Chondrocyte (in vitro differentiated cells): ENCODE data around the gene PLEKHG4. TPM values are rescaled to one million over a fixed set of nuclear protein-coding genes. Genes with fewer than 3 reads are reported as not detected.

Experiments
- DNase-seq: peaks from one replicate; pipeline ENCODE4 v3.0.0; 2021; ENCODE audit warnings: mixed read lengths, low spot score
- H3K27ac Mint-ChIP-seq: one replicate; pipeline ENCODE4 v1.8.0; 2021; ENCODE audit warnings: mild to moderate bottlenecking, moderate library complexity, mixed read lengths; ENCODE audit not compliant: unreplicated experiment
- H3K27me3 Mint-ChIP-seq: 2 replicates; pipeline ENCODE4 v1.8.0; 2021; ENCODE audit warnings: low read depth, mixed read lengths
- H3K36me3 Mint-ChIP-seq: 2 replicates; pipeline ENCODE4 v1.8.0; 2021; ENCODE audit warnings: low read depth, mixed read lengths
- H3K4me1 Mint-ChIP-seq: 2 replicates; pipeline ENCODE4 v1.8.0; 2021; ENCODE audit warnings: low read depth, mild to moderate bottlenecking, mixed read lengths
- H3K4me3 Mint-ChIP-seq: one replicate; pipeline ENCODE4 v1.8.0; 2021; ENCODE audit warnings: mild to moderate bottlenecking, moderate library complexity, mixed read lengths; ENCODE audit not compliant: unreplicated experiment
- H3K9me3 Mint-ChIP-seq: 2 replicates; pipeline ENCODE4 v1.8.0; 2021; ENCODE audit warnings: low read depth, mixed read lengths
- long read RNA-seq: library from polyadenylated mRNA; stranded (forward); transcript quantifications from one replicate; pipeline ENCODE4 v2.0.0, GENCODE V29; 2021
- total RNA-seq: library from RNA; stranded (reverse); gene quantifications from 3 replicates; pipeline ENCODE4 v1.2.1, GENCODE V29; 2021
- TF ChIP-seq, protein P1 (sequence below): fragments of 200-600 bp; sonication (generic); IDR thresholded peaks from 2 replicates; pipeline ENCODE4 v1.5.0; 2021; ENCODE audit warnings: antibody characterized with exemption, mild to moderate bottlenecking, moderate library complexity

PLEKHG4 gene
- 17.5 to 22.4 TPM (median 18.9 TPM) in 3 replicates for total RNA-seq
- long read RNA-seq, full-length matches to known transcripts = 2 of 42 reads
- long read RNA-seq, partial matches to known transcripts = 10 of 42 reads
- long read RNA-seq, other reads (novel, unspliced or antisense) = 30 of 42 reads

- TF ChIP-seq, protein P1, sequence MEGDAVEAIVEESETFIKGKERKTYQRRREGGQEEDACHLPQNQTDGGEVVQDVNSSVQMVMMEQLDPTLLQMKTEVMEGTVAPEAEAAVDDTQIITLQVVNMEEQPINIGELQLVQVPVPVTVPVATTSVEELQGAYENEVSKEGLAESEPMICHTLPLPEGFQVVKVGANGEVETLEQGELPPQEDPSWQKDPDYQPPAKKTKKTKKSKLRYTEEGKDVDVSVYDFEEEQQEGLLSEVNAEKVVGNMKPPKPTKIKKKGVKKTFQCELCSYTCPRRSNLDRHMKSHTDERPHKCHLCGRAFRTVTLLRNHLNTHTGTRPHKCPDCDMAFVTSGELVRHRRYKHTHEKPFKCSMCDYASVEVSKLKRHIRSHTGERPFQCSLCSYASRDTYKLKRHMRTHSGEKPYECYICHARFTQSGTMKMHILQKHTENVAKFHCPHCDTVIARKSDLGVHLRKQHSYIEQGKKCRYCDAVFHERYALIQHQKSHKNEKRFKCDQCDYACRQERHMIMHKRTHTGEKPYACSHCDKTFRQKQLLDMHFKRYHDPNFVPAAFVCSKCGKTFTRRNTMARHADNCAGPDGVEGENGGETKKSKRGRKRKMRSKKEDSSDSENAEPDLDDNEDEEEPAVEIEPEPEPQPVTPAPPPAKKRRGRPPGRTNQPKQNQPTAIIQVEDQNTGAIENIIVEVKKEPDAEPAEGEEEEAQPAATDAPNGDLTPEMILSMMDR = peak; percentile 81
- peak within 1 kb of the TSS; percentile 98 for H3K27ac Mint-ChIP-seq
- H3K36me3 Mint-ChIP-seq = no peaks in the 10 kb centered on the region
- DNase-seq = no peak
- no peaks in the 10 kb centered on the region for H3K9me3 Mint-ChIP-seq
- H3K4me3 Mint-ChIP-seq = peak within 1 kb of the TSS; percentile 63
- H3K27me3 Mint-ChIP-seq = no peaks in the 10 kb centered on the region
- H3K4me1 Mint-ChIP-seq = peaks cover 35% of the 10 kb centered on the region
These were observed at the start of gene PLEKHG4 for GRCh38 chr16:67279296-67280089. PLEKHG4 (plus strand) TSS chr16:67279532; CDS start chr16:67280045, 513 bp downstream.

DNA sequence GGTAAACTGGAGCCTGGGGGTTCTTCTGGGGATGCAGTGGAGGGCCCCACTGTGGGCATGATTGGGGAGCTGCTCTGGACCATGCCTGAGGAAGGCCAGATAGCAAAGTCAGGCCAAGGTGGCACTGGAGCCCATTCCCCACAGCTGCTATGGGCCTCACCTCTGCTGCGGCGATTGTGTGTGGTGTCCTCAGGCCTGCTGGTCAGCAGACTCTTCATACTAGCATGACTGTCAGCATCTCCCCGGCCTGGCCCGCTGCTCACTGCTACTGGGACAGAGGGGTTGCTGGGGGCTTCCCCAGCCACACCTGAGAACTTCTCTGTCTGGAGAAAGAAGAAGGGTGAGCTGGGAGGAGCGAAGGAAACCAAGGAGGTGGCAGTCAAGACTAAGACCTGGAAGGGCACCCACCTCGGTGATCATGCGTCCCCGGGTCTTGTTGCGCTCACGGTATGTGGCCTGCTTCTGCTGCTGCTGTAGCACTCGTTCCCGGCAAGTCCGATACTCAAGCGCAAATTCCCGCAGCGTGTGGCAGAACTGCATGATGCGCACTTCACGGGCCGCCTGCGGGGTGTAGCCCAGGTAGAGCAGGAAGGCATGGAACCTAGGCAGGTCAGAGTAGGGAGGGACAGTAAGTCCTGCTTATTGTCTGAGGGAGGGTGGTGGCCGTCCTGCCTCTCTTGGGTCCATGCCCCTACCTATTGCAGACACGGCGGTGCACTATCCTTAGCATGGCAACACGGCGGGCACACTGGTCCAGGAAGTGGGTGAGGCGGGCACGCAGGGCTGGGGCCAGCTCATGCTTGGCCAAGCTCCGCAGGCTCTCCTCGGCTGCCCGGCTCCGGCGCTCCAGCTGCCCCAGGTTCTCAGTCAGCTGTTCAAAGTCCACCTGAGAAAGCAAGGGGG lies 49.2 kb upstream of the PLEKHG4 start:
- H3K27ac Mint-ChIP-seq = no peak overlapping the region
- H3K4me3 Mint-ChIP-seq = no peak overlapping the region
- H3K9me3 Mint-ChIP-seq = no peaks in the 10 kb centered on the region

DNA sequence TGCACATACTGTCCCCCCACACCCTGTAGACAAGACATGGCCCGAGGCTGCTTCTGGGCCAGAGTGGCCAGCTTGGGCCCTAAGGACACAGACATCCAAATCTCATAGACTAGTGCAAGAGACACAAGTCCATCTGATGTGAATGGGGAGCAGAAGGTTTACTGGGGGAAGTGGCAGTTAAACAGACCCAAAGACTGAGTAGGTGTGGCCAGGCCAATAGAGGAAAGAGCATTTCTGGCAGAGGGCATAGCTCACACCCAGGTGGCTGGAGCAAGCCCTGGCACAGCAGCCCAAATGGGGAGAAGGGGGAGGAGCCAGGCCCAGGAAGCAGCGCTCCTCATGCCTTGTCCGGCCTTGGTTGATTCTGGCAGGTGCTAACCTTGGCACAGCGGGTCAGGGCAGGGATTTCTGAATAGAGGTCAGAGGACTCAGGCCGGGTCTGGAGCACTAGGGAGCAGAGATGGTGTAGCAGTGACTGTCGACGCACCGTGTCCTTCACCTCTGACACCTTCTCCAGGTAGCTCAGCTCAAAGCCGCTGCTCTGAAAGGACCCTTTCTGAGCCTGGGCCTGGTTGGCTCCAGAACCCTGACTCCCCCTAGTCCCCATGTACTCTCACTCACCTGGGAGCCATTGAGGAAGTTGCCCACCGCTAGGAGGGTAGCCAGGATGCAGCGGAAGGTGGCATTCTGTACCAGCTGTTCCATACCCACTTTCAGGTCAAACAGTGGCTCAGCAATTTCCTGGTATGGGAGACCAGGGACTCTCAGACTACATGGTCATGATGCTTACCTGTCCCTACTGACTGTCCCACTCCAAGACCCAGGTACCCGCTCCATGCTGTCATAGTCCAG lies 48.3 kb upstream of the PLEKHG4 start:
- no peak for DNase-seq
- Mint-ChIP-seq H3K36me3 (peaks cover 23% of the 10 kb centered on the region), H3K27ac (no peak overlapping the region), H3K27me3 (no peaks in the 10 kb centered on the region), H3K9me3 (no peaks in the 10 kb centered on the region), H3K4me1 (peaks cover 22% of the 10 kb centered on the region), H3K4me3 (no peak overlapping the region)
- TF ChIP-seq, protein P1 = no peak

More for the DNA sequence above, 49.2 kb upstream of the PLEKHG4 start:
- Mint-ChIP-seq H3K36me3 (peaks cover 22% of the 10 kb centered on the region), H3K4me1 (peaks cover 31% of the 10 kb centered on the region), H3K27me3 (no peaks in the 10 kb centered on the region)
- TF ChIP-seq, protein P1 = no peak
- DNase-seq = no peak

- no peak for DNase-seq
- H3K36me3 Mint-ChIP-seq = peaks cover 33% of the 10 kb centered on the region
- no peaks in the 10 kb centered on the region for H3K27me3 Mint-ChIP-seq
- no peaks in the 10 kb centered on the region for H3K9me3 Mint-ChIP-seq
- H3K4me3 Mint-ChIP-seq = no peak overlapping the region
- no peaks in the 10 kb centered on the region for H3K4me1 Mint-ChIP-seq
- TF ChIP-seq, protein P1 = no peak
- H3K27ac Mint-ChIP-seq = no peak overlapping the region
These were observed 45.7 kb upstream of the PLEKHG4 start for GRCh38 chr16:67233596-67233995.
